ENCODE data around the gene SLC13A3.

Gene SLC13A3

GRCh38 chr20:46562009-46562372, 89.3 kb downstream of the SLC13A3 start:
- TF ChIP-seq ZFX (IDR thresholded peaks at IDR 0.05), result no peak
- no peak for TF ChIP-seq CTCF (conservative IDR thresholded peaks at IDR 0.05)
- H3K27ac ChIP-seq, result no peak overlapping the region

GRCh38 chr20:46559685-46560440, 91.4 kb downstream of the SLC13A3 start:
- no peak for TF ChIP-seq ZFX (IDR thresholded peaks at IDR 0.05)
- no peak for TF ChIP-seq CTCF (conservative IDR thresholded peaks at IDR 0.05)
- no peak overlapping the region for H3K27ac ChIP-seq

GRCh38 chr20:46559001-46559400, 92.3 kb downstream of the SLC13A3 start:
- H3K27ac ChIP-seq, result no peak overlapping the region
- TF ChIP-seq CTCF (conservative IDR thresholded peaks at IDR 0.05) (no peak), ZFX (IDR thresholded peaks at IDR 0.05) (no peak)

- no peak overlapping the region for H3K27ac ChIP-seq
- TF ChIP-seq ZFX (IDR thresholded peaks at IDR 0.05) (no peak), CTCF (conservative IDR thresholded peaks at IDR 0.05) (no peak)
Observed at GRCh38 chr20:46558511-46558959, 92.7 kb downstream of the SLC13A3 start.

- TF ChIP-seq CTCF (conservative IDR thresholded peaks at IDR 0.05), result no peak
- no peak for TF ChIP-seq ZFX (IDR thresholded peaks at IDR 0.05)
- H3K27ac ChIP-seq, result no peak overlapping the region
Observed at GRCh38 chr20:46557231-46557956, 93.9 kb downstream of the SLC13A3 start.

GRCh38 chr20:46555370-46555956, 95.8 kb downstream of the SLC13A3 start:
- no peak for TF ChIP-seq ZFX (IDR thresholded peaks at IDR 0.05)
- TF ChIP-seq CTCF (conservative IDR thresholded peaks at IDR 0.05), result no peak
- H3K27ac ChIP-seq, result no peak overlapping the region

- TF ChIP-seq CTCF (conservative IDR thresholded peaks at IDR 0.05) (no peak), ZFX (IDR thresholded peaks at IDR 0.05) (no peak)
- H3K27ac ChIP-seq, result no peak overlapping the region
Observed at GRCh38 chr20:46554828-46555227, 96.4 kb downstream of the SLC13A3 start.

Data from C4-2B (cell line).